ENCODE results near the gene SELE.

The SELE gene

DNA sequence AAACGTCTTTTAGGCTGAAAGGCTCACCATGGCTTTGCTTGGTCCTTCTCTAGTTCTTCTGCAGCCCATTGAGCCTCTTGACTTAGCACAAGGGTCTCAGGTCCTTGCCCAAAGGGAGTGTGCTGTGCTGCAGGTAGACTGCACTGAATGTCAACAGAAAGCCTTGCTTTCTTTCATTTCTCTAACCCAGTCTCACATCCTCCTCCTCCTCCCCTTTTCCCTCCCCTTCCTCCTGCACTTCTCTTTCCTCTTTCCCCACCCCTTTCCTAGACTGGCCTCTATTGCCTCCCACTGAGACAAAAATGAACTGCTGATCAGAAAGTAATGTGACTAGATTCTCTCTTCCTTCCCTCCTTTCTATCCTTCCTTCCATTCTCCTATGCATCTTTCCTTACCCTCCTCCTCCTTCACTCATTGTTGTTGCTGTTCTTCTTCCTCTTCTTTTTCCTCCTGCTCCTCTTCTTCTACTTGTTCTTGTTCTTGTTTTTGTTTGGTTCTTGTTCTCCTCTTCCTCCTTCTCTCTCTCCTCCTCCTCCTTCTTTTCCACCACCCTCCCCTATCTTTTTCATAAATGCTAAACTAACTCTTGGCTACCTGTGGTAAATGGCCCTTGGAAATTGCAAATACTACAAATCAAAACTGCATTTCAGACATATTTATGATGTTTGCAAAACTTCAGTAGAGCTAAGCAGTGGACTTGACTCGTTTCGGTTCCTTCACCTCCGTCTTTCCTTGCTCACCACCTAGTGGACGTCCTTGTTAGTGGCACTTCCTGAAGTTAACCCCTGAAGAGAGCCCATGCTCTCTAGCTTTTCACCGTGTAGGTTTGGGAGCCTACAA, 22.2 kb downstream of the SELE start, which contains the start of gene SELL:
Gene SELL (minus strand): TSS at position 152 of the 840 bp plus-strand sequence. CDS start 122 bp downstream, at position 30.
- Histone ChIP-seq H3K4me3 (ENCODE audit: low read length) (no peak within 1 kb of the TSS), H3K36me3 (ENCODE audit: insufficient read depth, low read length) (no peaks in the 10 kb centered on the region), H3K9me3 (ENCODE audit: low read length) (no peaks in the 10 kb centered on the region), H2AFZ (ENCODE audit: low read depth, low read length) (peak within 1 kb of the TSS; percentile 60), H3K4me1 (ENCODE audit: insufficient read depth, low read length) (no peaks in the 10 kb centered on the region), H3K27me3 (ENCODE audit: insufficient read depth, low read length) (no peaks in the 10 kb centered on the region)

DNA sequence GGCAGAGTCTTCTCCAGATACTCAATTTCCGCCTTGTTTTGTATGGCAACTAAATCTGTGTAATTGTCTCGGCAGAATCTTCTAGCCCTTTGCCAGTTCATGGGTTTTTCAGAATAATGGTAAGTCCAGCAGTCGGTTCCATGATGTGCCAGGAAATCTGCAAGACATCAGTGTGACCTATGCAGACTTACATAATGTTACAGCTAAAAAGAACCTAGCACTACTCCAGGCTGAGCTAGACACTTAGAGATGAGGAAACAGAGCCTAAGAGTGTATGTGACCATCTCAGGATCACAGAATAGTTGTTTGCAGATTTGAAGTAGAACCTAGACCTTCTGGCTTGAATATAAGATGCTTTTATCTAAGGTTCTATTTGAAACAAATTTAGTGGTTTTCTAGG, 25.2 kb downstream of the SELE start:
- no peaks in the 10 kb centered on the region for H3K4me1 ChIP-seq (ENCODE audit: insufficient read depth, low read length)
- H3K27me3 ChIP-seq (ENCODE audit: insufficient read depth, low read length), result no peaks in the 10 kb centered on the region
- H3K4me3 ChIP-seq (ENCODE audit: low read length), result no peak overlapping the region
- H3K9me3 ChIP-seq (ENCODE audit: low read length), result no peaks in the 10 kb centered on the region
- no peak overlapping the region for H2AFZ ChIP-seq (ENCODE audit: low read depth, low read length)
- no peaks in the 10 kb centered on the region for H3K36me3 ChIP-seq (ENCODE audit: insufficient read depth, low read length)

DNA sequence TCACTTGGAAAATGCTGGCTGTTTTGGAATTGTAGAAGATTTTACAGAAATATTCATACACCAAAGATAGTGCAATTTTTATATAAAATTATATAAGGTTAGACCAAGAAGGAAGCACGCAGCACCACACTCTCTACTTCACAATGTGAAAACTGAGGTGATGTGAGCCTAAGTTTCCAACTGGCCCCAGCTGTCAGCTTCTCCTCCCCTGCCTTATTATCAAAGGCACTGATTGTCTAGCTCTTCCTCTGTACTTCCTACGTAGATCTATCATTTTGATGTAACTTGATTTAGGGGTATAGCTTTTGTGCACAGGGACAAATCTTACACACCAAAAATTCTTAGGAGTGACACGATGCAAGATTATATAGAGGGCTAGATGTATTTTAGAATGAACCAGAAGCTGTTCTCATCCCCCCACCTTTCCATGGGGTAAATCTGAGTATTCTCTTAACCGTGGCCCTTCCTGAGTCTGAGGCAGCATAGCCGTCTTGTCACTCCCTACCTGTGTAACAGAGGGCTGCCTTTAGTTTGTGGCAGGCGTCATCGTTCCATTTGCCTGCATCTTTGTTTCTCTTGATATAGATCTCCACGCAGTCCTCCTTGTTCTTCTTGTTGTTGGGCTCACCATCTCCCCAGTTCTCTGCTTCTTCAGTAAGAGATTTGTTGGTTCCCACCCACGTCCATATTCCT, 25.8 kb downstream of the SELE start:
- H3K9me3 ChIP-seq (ENCODE audit: low read length), result no peaks in the 10 kb centered on the region
- no peaks in the 10 kb centered on the region for H3K36me3 ChIP-seq (ENCODE audit: insufficient read depth, low read length)
- no peak overlapping the region for H3K4me3 ChIP-seq (ENCODE audit: low read length)
- no peaks in the 10 kb centered on the region for H3K4me1 ChIP-seq (ENCODE audit: insufficient read depth, low read length)
- H3K27me3 ChIP-seq (ENCODE audit: insufficient read depth, low read length), result no peaks in the 10 kb centered on the region
- H2AFZ ChIP-seq (ENCODE audit: low read depth, low read length), result no peak overlapping the region

DNA sequence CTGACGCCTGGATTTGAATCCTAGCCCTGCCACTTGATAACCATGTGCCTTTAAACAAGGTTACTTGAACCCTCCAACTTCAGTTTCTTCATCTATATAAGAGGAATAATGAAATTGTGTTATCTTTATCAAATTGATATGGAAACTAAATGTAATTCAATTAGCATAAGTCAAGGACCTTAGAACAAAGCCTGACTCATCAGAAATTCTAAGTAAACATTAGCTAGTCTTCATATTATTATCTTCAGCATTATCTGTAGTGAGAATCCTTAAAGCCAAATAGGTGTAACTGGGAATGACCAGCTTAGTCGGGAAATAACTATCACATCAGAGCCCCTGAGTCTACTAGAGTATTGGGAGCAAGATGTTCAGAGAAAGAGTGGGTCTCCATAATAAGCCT, 29.1 kb downstream of the SELE start:
- H3K27me3 ChIP-seq (ENCODE audit: insufficient read depth, low read length), result no peaks in the 10 kb centered on the region
- no peak overlapping the region for H2AFZ ChIP-seq (ENCODE audit: low read depth, low read length)
- no peaks in the 10 kb centered on the region for H3K4me1 ChIP-seq (ENCODE audit: insufficient read depth, low read length)
- no peak overlapping the region for H3K4me3 ChIP-seq (ENCODE audit: low read length)
- H3K9me3 ChIP-seq (ENCODE audit: low read length), result no peaks in the 10 kb centered on the region
- no peaks in the 10 kb centered on the region for H3K36me3 ChIP-seq (ENCODE audit: insufficient read depth, low read length)

DNA sequence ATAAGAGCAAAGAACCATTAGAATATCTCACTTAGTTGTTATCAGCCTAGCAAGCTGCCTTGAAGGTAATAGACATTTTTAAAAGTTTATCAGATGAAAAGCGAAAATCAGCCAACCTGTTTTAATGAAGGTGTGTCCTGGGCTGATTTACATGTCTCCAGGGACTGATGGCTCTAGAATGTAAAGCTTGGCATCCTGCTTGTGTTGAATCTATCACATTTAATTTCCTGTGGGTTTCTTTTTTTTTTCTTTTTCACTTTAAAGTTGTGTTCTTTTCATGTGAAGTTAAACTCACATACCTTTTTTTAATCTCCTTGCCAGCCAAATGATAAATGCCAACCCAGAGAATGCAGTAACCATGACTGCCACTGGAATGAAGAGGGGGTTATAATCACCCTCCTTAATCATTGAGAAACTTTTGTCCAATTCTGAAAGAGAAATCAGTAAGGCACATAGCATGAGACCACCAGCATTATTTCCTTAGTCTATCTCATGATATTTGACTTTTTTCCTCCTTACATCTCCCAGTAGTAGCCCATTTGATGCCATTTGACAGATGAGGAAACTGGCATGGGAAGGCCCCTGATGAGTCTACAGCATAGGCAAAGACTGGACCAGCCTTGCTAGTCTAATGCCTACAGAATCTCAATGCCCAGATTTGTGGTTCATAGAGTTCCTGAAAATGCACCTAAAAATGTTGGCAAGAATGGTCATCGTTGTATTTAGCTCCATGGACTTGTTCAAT, 32.4 kb downstream of the SELE start:
- Histone ChIP-seq H2AFZ (ENCODE audit: low read depth, low read length) (no peak overlapping the region), H3K4me1 (ENCODE audit: insufficient read depth, low read length) (no peaks in the 10 kb centered on the region), H3K4me3 (ENCODE audit: low read length) (no peak overlapping the region), H3K27me3 (ENCODE audit: insufficient read depth, low read length) (no peaks in the 10 kb centered on the region), H3K36me3 (ENCODE audit: insufficient read depth, low read length) (no peaks in the 10 kb centered on the region), H3K9me3 (ENCODE audit: low read length) (no peaks in the 10 kb centered on the region)

DNA sequence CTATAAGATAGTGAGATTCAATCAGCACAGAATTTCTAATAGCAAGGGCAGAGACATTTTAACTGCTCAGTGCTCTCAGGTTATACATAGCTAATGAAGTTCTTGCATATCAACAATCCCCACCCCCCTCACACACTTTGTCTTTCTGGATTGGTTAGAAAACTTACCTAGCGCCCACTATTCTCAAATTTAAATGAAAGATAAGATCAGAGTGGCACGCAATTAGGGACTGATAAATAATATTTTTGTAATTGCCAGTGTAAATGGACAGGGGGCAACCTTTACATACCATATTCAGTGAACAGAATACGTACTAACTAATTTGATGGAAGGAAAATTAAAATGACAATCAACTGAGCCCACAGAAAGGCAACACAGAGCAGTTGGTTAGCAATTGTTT, 34.2 kb downstream of the SELE start:
- Histone ChIP-seq H3K4me1 (ENCODE audit: insufficient read depth, low read length) (no peaks in the 10 kb centered on the region), H2AFZ (ENCODE audit: low read depth, low read length) (no peak overlapping the region), H3K27me3 (ENCODE audit: insufficient read depth, low read length) (no peaks in the 10 kb centered on the region), H3K4me3 (ENCODE audit: low read length) (no peak overlapping the region), H3K9me3 (ENCODE audit: low read length) (no peaks in the 10 kb centered on the region), H3K36me3 (ENCODE audit: insufficient read depth, low read length) (no peaks in the 10 kb centered on the region)

DNA sequence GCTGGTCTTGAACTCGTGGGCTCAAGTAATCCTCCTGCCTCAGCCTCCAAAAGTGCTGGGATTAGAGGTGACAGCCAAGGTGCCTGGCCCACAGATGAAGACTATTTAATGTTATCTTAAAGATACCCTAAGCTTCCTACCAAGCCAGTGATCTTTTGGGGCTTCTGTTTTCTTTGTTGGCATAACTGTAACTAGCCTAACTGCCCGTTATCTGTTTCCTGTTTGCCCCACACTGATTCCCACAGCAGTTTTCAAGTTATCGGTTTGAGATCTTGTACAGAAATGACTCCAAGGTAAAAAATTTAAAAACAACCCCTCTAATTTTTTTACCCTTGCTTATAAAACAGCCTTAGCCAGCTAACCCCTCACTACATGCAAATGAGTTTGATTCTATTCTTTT, 34.9 kb downstream of the SELE start:
- H3K9me3 ChIP-seq (ENCODE audit: low read length), result no peaks in the 10 kb centered on the region

DNA sequence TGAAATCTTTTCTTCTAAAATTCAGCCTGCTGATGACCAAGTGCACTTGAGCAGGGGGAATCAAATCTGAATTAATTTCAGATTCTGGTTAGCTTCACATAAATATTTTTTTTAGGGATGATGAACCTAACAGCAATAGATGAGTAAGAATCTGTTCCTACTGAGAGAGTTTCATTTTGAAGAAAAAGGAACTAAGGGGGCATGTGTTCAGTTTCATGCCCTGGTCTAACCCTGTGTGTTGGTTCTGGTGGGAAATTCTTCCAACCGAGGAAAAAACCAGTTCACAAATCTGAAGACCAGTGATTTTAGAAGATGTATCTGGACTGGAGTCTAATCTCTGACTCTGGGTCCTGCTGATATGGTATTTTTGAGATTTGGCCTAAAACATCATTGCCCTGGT, 36.1 kb downstream of the SELE start:
- Histone ChIP-seq H3K36me3 (ENCODE audit: insufficient read depth, low read length) (no peaks in the 10 kb centered on the region), H3K4me3 (ENCODE audit: low read length) (no peak overlapping the region), H2AFZ (ENCODE audit: low read depth, low read length) (no peak overlapping the region), H3K27me3 (ENCODE audit: insufficient read depth, low read length) (no peaks in the 10 kb centered on the region), H3K4me1 (ENCODE audit: insufficient read depth, low read length) (no peaks in the 10 kb centered on the region), H3K9me3 (ENCODE audit: low read length) (no peaks in the 10 kb centered on the region)

More for the DNA sequence above, 34.9 kb downstream of the SELE start:
- no peak overlapping the region for H2AFZ ChIP-seq (ENCODE audit: low read depth, low read length)
- H3K36me3 ChIP-seq (ENCODE audit: insufficient read depth, low read length), result no peaks in the 10 kb centered on the region
- H3K4me3 ChIP-seq (ENCODE audit: low read length), result no peak overlapping the region
- H3K4me1 ChIP-seq (ENCODE audit: insufficient read depth, low read length), result no peaks in the 10 kb centered on the region
- no peaks in the 10 kb centered on the region for H3K27me3 ChIP-seq (ENCODE audit: insufficient read depth, low read length)

DNA sequence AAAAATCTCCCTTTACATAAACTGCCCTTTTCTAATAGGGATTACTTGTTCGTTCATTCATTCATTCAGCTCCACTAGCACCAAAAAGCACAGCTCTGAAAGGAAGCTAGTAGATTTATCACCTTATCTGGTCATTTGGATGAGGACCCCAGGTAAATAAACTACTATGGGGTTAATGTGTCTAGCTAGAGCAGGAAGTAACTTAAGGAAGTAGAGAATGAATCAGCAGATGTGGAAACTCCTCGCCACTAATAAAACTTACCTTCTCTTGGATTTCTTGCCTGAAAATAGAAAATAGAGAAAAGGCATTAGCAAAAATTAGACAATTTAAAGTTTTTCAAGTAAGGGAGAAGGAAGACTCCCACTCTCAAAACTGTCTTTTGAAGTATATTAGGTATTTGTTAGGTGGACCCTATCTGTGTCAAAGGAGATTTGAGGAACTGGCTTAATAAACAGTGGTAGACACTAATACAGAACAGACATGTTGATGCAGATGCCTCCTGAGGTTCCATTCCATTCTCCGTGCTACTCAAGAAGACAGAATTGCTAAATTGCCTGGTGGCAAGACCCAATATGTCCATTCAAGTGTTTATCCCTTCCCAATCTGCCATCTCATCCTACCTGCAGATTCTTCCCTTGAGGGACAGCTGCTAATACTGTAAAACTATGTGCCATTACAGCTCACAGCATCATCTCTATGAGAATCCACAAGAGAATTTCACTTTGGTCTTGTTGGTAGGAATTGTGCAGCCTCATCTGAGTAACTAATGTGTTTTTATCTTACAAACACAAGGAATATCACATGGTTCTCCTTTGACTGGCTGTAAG, 37.4 kb downstream of the SELE start:
- Histone ChIP-seq H3K4me3 (ENCODE audit: low read length) (no peak overlapping the region), H3K4me1 (ENCODE audit: insufficient read depth, low read length) (no peaks in the 10 kb centered on the region), H3K36me3 (ENCODE audit: insufficient read depth, low read length) (no peaks in the 10 kb centered on the region), H3K9me3 (ENCODE audit: low read length) (no peaks in the 10 kb centered on the region), H2AFZ (ENCODE audit: low read depth, low read length) (no peak overlapping the region), H3K27me3 (ENCODE audit: insufficient read depth, low read length) (no peaks in the 10 kb centered on the region)

DNA sequence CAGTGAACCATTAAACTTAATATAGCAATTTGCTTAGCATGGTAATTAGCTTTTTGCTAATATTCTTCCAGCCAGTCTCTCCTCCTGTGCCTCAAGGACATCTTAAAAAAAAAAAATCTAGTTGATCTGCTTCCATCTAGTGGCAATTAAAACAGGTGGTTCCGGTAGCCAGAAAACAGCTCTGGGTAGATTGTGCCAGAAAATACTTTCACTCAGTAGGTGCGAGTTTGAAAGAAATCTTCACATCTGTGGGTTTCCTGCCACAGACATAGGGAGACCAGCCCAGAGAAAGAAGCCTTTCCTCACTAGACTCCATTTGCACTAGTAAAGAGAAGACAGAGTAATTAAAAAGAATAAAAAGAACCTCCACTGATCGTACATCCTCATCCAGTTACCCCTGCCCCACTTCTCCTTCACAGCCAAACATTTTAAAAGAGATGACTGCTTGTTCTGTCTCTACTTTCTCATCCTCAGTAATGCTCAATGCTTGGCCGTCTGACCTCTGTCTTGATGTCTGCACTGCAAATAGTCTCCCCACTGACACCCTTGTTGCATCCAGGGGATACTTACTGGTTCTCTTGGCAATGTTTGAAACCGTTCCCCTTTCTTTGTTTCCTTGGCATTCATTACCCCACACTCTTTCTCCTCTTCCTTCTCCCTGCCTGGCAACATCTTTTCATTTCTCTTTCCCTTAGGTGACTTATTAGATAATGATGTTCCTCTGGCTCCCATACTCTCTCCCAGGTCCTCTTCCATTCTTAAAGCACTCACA, 39.4 kb downstream of the SELE start:
- H3K4me1 ChIP-seq (ENCODE audit: insufficient read depth, low read length), result no peaks in the 10 kb centered on the region
- no peak overlapping the region for H2AFZ ChIP-seq (ENCODE audit: low read depth, low read length)
- H3K4me3 ChIP-seq (ENCODE audit: low read length), result no peak overlapping the region
- no peaks in the 10 kb centered on the region for H3K27me3 ChIP-seq (ENCODE audit: insufficient read depth, low read length)
- H3K36me3 ChIP-seq (ENCODE audit: insufficient read depth, low read length), result no peaks in the 10 kb centered on the region
- H3K9me3 ChIP-seq (ENCODE audit: low read length), result no peaks in the 10 kb centered on the region

DNA sequence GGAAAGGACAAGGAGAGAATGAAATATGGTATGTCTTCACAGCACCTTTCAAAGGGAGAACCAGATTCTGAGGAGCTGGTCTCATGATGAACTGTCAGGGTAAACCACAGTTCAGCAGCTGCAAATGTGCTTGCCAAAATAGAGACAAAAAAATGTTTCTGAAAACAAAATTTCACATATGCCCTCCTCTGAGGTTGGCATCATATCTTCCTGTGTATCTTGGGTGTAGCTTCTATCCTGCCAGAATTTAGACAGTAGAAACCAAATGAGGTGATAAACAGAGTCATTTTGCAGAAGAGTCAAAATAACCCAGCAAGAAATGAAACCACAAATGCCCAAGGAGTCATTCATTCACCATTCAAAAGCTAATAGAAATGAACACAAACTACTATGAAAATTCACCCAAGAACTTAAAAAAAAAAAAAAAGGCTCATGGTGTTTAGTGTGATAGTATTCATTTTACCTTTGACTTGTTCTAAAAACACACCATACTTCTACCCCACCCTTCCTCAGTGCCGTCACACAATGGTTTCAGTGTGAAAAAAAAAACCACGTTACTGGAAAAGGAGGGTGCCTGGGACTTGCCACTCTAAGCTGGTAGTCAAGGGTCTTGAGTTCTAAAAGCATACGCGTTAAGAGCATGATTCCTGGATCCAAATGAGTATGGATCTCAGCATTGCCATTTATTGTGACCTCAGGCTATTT, 41.0 kb downstream of the SELE start:
- no peaks in the 10 kb centered on the region for H3K36me3 ChIP-seq (ENCODE audit: insufficient read depth, low read length)
- H3K27me3 ChIP-seq (ENCODE audit: insufficient read depth, low read length), result peaks cover 1% of the 10 kb centered on the region
- no peaks in the 10 kb centered on the region for H3K4me1 ChIP-seq (ENCODE audit: insufficient read depth, low read length)
- H3K4me3 ChIP-seq (ENCODE audit: low read length), result no peak overlapping the region
- no peaks in the 10 kb centered on the region for H3K9me3 ChIP-seq (ENCODE audit: low read length)
- H2AFZ ChIP-seq (ENCODE audit: low read depth, low read length), result no peak overlapping the region
